ENCODE data around the gene CCDC122. TPM values are rescaled to one million over a fixed set of nuclear protein-coding genes. Genes with fewer than 3 reads are reported as not detected.

The CCDC122 gene
- total RNA-seq, 1 donor: 4.7 TPM

- DNase-seq (ENCODE audit: insufficient read length, low spot score, missing footprints): no peak
- Histone ChIP-seq H4K20me1 (ENCODE audit: insufficient read depth, low read length) (no peaks in the 10 kb centered on the region), H2AFZ (ENCODE audit: low read length) (no peak overlapping the region), H3K36me3 (ENCODE audit: insufficient read depth, low read length) (no peaks in the 10 kb centered on the region), H3K4me3 (ENCODE audit: insufficient read depth, low read length) (no peak overlapping the region), H3K4me2 (ENCODE audit: insufficient read depth, low read length) (no peak overlapping the region), H3K79me2 (ENCODE audit: insufficient read depth, low read length) (no peaks in the 10 kb centered on the region), H3K9me3 (ENCODE audit: low read depth, low read length) (no peaks in the 10 kb centered on the region), H3K27ac (ENCODE audit: low read depth, low read length) (no peak overlapping the region), H3K4me1 (ENCODE audit: insufficient read depth, low read length) (no peaks in the 10 kb centered on the region), H3K27me3 (ENCODE audit: insufficient read depth, low read length) (peaks cover 16% of the 10 kb centered on the region)
- TF ChIP-seq, protein P1, sequence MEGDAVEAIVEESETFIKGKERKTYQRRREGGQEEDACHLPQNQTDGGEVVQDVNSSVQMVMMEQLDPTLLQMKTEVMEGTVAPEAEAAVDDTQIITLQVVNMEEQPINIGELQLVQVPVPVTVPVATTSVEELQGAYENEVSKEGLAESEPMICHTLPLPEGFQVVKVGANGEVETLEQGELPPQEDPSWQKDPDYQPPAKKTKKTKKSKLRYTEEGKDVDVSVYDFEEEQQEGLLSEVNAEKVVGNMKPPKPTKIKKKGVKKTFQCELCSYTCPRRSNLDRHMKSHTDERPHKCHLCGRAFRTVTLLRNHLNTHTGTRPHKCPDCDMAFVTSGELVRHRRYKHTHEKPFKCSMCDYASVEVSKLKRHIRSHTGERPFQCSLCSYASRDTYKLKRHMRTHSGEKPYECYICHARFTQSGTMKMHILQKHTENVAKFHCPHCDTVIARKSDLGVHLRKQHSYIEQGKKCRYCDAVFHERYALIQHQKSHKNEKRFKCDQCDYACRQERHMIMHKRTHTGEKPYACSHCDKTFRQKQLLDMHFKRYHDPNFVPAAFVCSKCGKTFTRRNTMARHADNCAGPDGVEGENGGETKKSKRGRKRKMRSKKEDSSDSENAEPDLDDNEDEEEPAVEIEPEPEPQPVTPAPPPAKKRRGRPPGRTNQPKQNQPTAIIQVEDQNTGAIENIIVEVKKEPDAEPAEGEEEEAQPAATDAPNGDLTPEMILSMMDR (IDR thresholded peaks at IDR 0.05; ENCODE audit: extremely low read depth, low read depth, low read length): no peak
Measured at GRCh38 chr13:43918636-43919035, 39.1 kb upstream of the CCDC122 start.

- no peak for DNase-seq (ENCODE audit: insufficient read length, low spot score, missing footprints)
- Histone ChIP-seq H3K4me1 (ENCODE audit: insufficient read depth, low read length) (no peaks in the 10 kb centered on the region), H3K36me3 (ENCODE audit: insufficient read depth, low read length) (no peaks in the 10 kb centered on the region), H2AFZ (ENCODE audit: low read length) (no peak overlapping the region), H3K27me3 (ENCODE audit: insufficient read depth, low read length) (peaks cover 16% of the 10 kb centered on the region), H3K79me2 (ENCODE audit: insufficient read depth, low read length) (no peaks in the 10 kb centered on the region), H3K4me3 (ENCODE audit: insufficient read depth, low read length) (no peak overlapping the region), H3K4me2 (ENCODE audit: insufficient read depth, low read length) (no peak overlapping the region), H3K9me3 (ENCODE audit: low read depth, low read length) (no peaks in the 10 kb centered on the region), H3K27ac (ENCODE audit: low read depth, low read length) (no peak overlapping the region), H4K20me1 (ENCODE audit: insufficient read depth, low read length) (no peaks in the 10 kb centered on the region)
- TF ChIP-seq, protein P1 (IDR thresholded peaks at IDR 0.05; ENCODE audit: extremely low read depth, low read depth, low read length): no peak
Measured at GRCh38 chr13:43916828-43917227, 37.3 kb upstream of the CCDC122 start.

GRCh38 chr13:43915451-43915850 lies 35.9 kb upstream of the CCDC122 start:
- H3K4me2 ChIP-seq (ENCODE audit: insufficient read depth, low read length): no peak overlapping the region
- no peaks in the 10 kb centered on the region for H3K36me3 ChIP-seq (ENCODE audit: insufficient read depth, low read length)
- DNase-seq (ENCODE audit: insufficient read length, low spot score, missing footprints): no peak
- H3K4me1 ChIP-seq (ENCODE audit: insufficient read depth, low read length): no peaks in the 10 kb centered on the region
- no peaks in the 10 kb centered on the region for H3K9me3 ChIP-seq (ENCODE audit: low read depth, low read length)
- H4K20me1 ChIP-seq (ENCODE audit: insufficient read depth, low read length): no peaks in the 10 kb centered on the region
- TF ChIP-seq, protein P1 (IDR thresholded peaks at IDR 0.05; ENCODE audit: extremely low read depth, low read depth, low read length): no peak
- peaks cover 9% of the 10 kb centered on the region for H3K27me3 ChIP-seq (ENCODE audit: insufficient read depth, low read length)
- no peaks in the 10 kb centered on the region for H3K79me2 ChIP-seq (ENCODE audit: insufficient read depth, low read length)
- no peak overlapping the region for H2AFZ ChIP-seq (ENCODE audit: low read length)
- no peak overlapping the region for H3K27ac ChIP-seq (ENCODE audit: low read depth, low read length)
- H3K4me3 ChIP-seq (ENCODE audit: insufficient read depth, low read length): no peak overlapping the region

DNA sequence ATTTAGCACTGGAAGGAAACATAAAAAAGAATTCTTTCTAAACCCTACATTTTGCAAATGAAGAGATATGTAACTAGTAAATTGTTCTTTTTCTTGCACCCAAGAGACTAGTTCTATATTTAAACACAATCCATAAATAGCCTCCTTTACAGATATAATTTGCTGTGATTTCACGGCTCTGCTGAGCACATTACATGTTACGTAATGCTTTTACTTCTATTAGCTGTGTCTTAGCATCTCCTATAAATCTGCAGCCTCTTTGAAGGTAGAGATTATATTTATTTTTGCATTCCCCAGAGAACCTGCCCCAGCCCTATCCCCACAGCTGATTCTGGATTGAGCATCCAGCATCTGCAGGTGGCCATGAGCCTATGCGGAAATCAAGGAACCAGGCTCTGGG lies 32.3 kb upstream of the CCDC122 start:
- no peaks in the 10 kb centered on the region for H4K20me1 ChIP-seq (ENCODE audit: insufficient read depth, low read length)
- TF ChIP-seq, protein P1 (IDR thresholded peaks at IDR 0.05; ENCODE audit: extremely low read depth, low read depth, low read length): no peak
- DNase-seq (ENCODE audit: insufficient read length, low spot score, missing footprints): no peak
- no peaks in the 10 kb centered on the region for H3K27me3 ChIP-seq (ENCODE audit: insufficient read depth, low read length)
- H3K79me2 ChIP-seq (ENCODE audit: insufficient read depth, low read length): no peaks in the 10 kb centered on the region
- peaks cover 7% of the 10 kb centered on the region for H3K4me1 ChIP-seq (ENCODE audit: insufficient read depth, low read length)
- no peak overlapping the region for H3K4me3 ChIP-seq (ENCODE audit: insufficient read depth, low read length)
- no peak overlapping the region for H2AFZ ChIP-seq (ENCODE audit: low read length)
- no peak overlapping the region for H3K27ac ChIP-seq (ENCODE audit: low read depth, low read length)
- no peaks in the 10 kb centered on the region for H3K36me3 ChIP-seq (ENCODE audit: insufficient read depth, low read length)
- H3K4me2 ChIP-seq (ENCODE audit: insufficient read depth, low read length): no peak overlapping the region
- H3K9me3 ChIP-seq (ENCODE audit: low read depth, low read length): no peaks in the 10 kb centered on the region

Measured in osteoblast (primary cell).